Spleen (tissue), 7 donors: ENCODE results near the gene PKHD1.

Experiments used
- CTCF ChIP-seq, 11 experiments: fragments of 200-600 bp in 7 of 11; fragments of 450-650 bp in 4 of 11; sonication (generic) in 4 of 11; IDR thresholded peaks in 8 of 11; conservative IDR thresholded peaks in 3 of 11; 1 replicate in 7 of 11; 2 replicates in 4 of 11; pipeline versions ENCODE4 v1.4.0 to v1.8.0; 2016 to 2021; ENCODE audit warnings: antibody characterized with exemption in 11 of 11, inconsistent platforms in 4 of 11, mild to moderate bottlenecking in 1 of 11
- POLR2A ChIP-seq, 3 donors: fragments of 450-650 bp; IDR thresholded peaks; one replicate each; pipeline ENCODE4 v1.5.1; 2017; ENCODE audit warnings: antibody characterized with exemption in 3 of 3, mild to moderate bottlenecking in 1 of 3
- donor health status: DM: no; HTN: no; CAD: no; lungs with moderate emphysema.
- donor health status: DM: no; HTN: no; CAD: no.
- donor health status: DM: no; HTN: no; CAD: no.

- no peak for TF ChIP-seq CTCF (IDR thresholded peaks at IDR 0.05 in 8 of 11, conservative IDR thresholded peaks at IDR 0.05 in 3 of 11)
- TF ChIP-seq POLR2A (IDR thresholded peaks at IDR 0.05): no peak
Observed at GRCh38 chr6:52132292-52132691, 44.9 kb upstream of the PKHD1 start.
